GM18502 (cell line): Measurements from ENCODE around the gene DLGAP4.

Source experiments
- ATAC-seq: cut with Tn5 transposase; IDR thresholded peaks from one replicate; pipeline ENCODE4 v1.9.1; 2021; ENCODE audit warnings: mild to moderate bottlenecking; ENCODE audit not compliant: unreplicated experiment, poor library complexity

DLGAP4 gene

GRCh38 chr20:36274181-36274841 lies 31.8 kb upstream of the DLGAP4 start:
- no peak for ATAC-seq

GRCh38 chr20:36275011-36275410 lies 31.1 kb upstream of the DLGAP4 start:
- ATAC-seq, result no peak

- ATAC-seq, result no peak
These were observed 30.5 kb upstream of the DLGAP4 start for GRCh38 chr20:36275441-36276189.

GRCh38 chr20:36277546-36277945 lies 28.6 kb upstream of the DLGAP4 start:
- ATAC-seq, result no peak

GRCh38 chr20:36279362-36279761 lies 26.8 kb upstream of the DLGAP4 start:
- ATAC-seq, result no peak

- ATAC-seq, result no peak
These were observed 26.4 kb upstream of the DLGAP4 start for GRCh38 chr20:36279776-36280175.

GRCh38 chr20:36281785-36282380 lies 24.3 kb upstream of the DLGAP4 start:
- no peak for ATAC-seq

- no peak for ATAC-seq
These were observed 21.4 kb upstream of the DLGAP4 start for GRCh38 chr20:36284751-36285150.

GRCh38 chr20:36285746-36286447 lies 20.2 kb upstream of the DLGAP4 start:
- ATAC-seq, result no peak

GRCh38 chr20:36297656-36298055 lies 8.5 kb upstream of the DLGAP4 start:
- no peak for ATAC-seq

- ATAC-seq, result no peak
These were observed 8.1 kb upstream of the DLGAP4 start for GRCh38 chr20:36298061-36298460.

- ATAC-seq, result no peak
These were observed 7.3 kb upstream of the DLGAP4 start for GRCh38 chr20:36298795-36299339.

- ATAC-seq, result no peak
These were observed 6.7 kb upstream of the DLGAP4 start for GRCh38 chr20:36299459-36299858.

- ATAC-seq, result no peak
These were observed 4.6 kb upstream of the DLGAP4 start for GRCh38 chr20:36301359-36302119.

- no peak for ATAC-seq
These were observed 3.0 kb upstream of the DLGAP4 start for GRCh38 chr20:36303020-36303595.

- ATAC-seq, result no peak
These were observed 2.3 kb upstream of the DLGAP4 start for GRCh38 chr20:36303831-36304230.

- no peak for ATAC-seq
These were observed 1.2 kb upstream of the DLGAP4 start for GRCh38 chr20:36304786-36305495.

GRCh38 chr20:36306553-36307411 lies 643 bp downstream of the DLGAP4 start:
- ATAC-seq, result no peak
